Measurements from ENCODE around the gene ARAP2.

DNA sequence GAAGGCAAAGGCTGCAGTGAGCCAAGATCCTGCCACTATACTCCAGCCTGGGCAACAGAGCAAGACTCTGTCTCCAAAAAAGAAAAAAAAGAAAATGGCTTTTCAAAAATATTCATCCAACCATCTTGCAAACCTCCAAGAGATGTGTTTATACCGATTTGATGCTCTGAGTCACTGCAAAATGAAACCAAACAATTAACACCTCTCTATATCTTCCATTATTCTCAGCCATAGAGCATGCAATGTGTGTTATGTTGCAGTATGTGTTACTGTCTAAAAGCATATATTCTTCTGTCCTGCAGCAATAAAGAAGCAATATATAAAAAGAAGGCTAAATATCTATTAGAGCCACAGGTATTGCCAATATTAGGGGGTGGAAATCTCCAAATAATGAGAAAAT is 51.4 kb downstream of the ARAP2 start:
- TF ChIP-seq, protein P1, sequence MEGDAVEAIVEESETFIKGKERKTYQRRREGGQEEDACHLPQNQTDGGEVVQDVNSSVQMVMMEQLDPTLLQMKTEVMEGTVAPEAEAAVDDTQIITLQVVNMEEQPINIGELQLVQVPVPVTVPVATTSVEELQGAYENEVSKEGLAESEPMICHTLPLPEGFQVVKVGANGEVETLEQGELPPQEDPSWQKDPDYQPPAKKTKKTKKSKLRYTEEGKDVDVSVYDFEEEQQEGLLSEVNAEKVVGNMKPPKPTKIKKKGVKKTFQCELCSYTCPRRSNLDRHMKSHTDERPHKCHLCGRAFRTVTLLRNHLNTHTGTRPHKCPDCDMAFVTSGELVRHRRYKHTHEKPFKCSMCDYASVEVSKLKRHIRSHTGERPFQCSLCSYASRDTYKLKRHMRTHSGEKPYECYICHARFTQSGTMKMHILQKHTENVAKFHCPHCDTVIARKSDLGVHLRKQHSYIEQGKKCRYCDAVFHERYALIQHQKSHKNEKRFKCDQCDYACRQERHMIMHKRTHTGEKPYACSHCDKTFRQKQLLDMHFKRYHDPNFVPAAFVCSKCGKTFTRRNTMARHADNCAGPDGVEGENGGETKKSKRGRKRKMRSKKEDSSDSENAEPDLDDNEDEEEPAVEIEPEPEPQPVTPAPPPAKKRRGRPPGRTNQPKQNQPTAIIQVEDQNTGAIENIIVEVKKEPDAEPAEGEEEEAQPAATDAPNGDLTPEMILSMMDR (IDR thresholded peaks at IDR 0.05; ENCODE audit: low read depth, low read length, poor library complexity, severe bottlenecking): no peak
- TF ChIP-seq EZH2phosphoT487 (IDR thresholded peaks at IDR 0.05; ENCODE audit: borderline replicate concordance, low read length): no peak
